IMR-90 (cell line): Measurements from ENCODE around the gene RSAD1. TPM values are rescaled to one million over a fixed set of nuclear protein-coding genes. Genes with fewer than 3 reads are reported as not detected.

Source experiments
- ATAC-seq: fragments of 200-7000 bp; cut with Tn5 transposase; 2 replicates; pipeline ENCODE4 v1.9.1; 2020; ENCODE audit warnings: low read depth, mild to moderate bottlenecking, moderate library complexity
- BruUV-seq: library from RNA; stranded (reverse); fragments of 400-500 nt; replicated peaks from 2 replicates; lab custom pipeline; 2021; lab: Mats Ljungman, UMichigan
- CTCF ChIA-PET: fragments of 300-600 bp; formaldehyde crosslinking; extraction: SDS; loops from one replicate; lab custom pipeline; 2021; ENCODE audit warnings: antibody characterized with exemption; lab: Yijun Ruan, JAX
- POLR2A ChIA-PET: fragments of 300-600 bp; sonication (Branson Sonifier 250); formaldehyde crosslinking; loops from one replicate; lab custom pipeline; 2022; ENCODE audit warnings: antibody characterized with exemption; ENCODE audit not compliant: unreplicated experiment; lab: Charles Lee
- DNase-seq: peaks from one replicate; pipeline ENCODE4 v3.0.0; 2013
- H2AFZ ChIP-seq: replicated peaks from 2 replicates; pipeline ENCODE3; 2013; ENCODE audit warnings: low read length, mild to moderate bottlenecking; ENCODE audit not compliant: poor library complexity
- H2AK5ac ChIP-seq: 2 replicates; pipeline ENCODE4 v1.6.1; 2013; ENCODE audit warnings: low read depth, low read length, inconsistent platforms
- H2AK9ac ChIP-seq: replicated peaks from 2 replicates; pipeline ENCODE3; 2013; ENCODE audit warnings: mild to moderate bottlenecking, low read depth, low read length, moderate library complexity; ENCODE audit not compliant: poor library complexity
- H2BK120ac ChIP-seq: 2 replicates; pipeline ENCODE4 v1.6.1; 2013; ENCODE audit warnings: low read depth, low read length, inconsistent platforms
- H2BK15ac ChIP-seq: 3 replicates; pipeline ENCODE4 v1.6.1; 2013; ENCODE audit warnings: low read depth, low read length, inconsistent platforms
- H2BK20ac ChIP-seq: 2 replicates; pipeline ENCODE4 v1.6.1; 2013; ENCODE audit warnings: low read depth, mild to moderate bottlenecking, inconsistent platforms, low read length, moderate library complexity
- H2BK5ac ChIP-seq: 2 replicates; pipeline ENCODE4 v1.6.1; 2013; ENCODE audit warnings: mild to moderate bottlenecking, low read depth, low read length, inconsistent platforms; ENCODE audit not compliant: poor library complexity, severe bottlenecking
- H3K14ac ChIP-seq: replicated peaks from 2 replicates; pipeline ENCODE4 v1.6.1; 2013; ENCODE audit warnings: low read depth, low read length, inconsistent platforms
- H3K18ac ChIP-seq: 2 replicates; pipeline ENCODE4 v1.6.1; 2013; ENCODE audit warnings: low read depth, low read length, control low read depth
- H3K23ac ChIP-seq: 2 replicates; pipeline ENCODE4 v1.6.1; 2013; ENCODE audit warnings: low read depth, low read length, inconsistent platforms
- H3K27ac ChIP-seq: 2 replicates; pipeline ENCODE4 v1.5.1; 2013; ENCODE audit warnings: mild to moderate bottlenecking, control low read depth, low read length; ENCODE audit not compliant: insufficient read depth
- H3K27me3 ChIP-seq: 2 replicates; pipeline ENCODE4 v1.6.1; 2013; ENCODE audit warnings: low read length; ENCODE audit not compliant: control insufficient read depth, insufficient read depth
- H3K36me3 ChIP-seq: 2 replicates; pipeline ENCODE4 v1.6.1; 2013; ENCODE audit warnings: low read length, mixed read lengths; ENCODE audit not compliant: control insufficient read depth, insufficient read depth
- H3K4ac ChIP-seq: 2 replicates; pipeline ENCODE4 v1.6.1; 2013; ENCODE audit warnings: low read depth, low read length, inconsistent platforms
- H3K4me1 ChIP-seq: 2 replicates; pipeline ENCODE4 v1.6.1; 2013; ENCODE audit warnings: low read length, mixed read lengths; ENCODE audit not compliant: control insufficient read depth, insufficient read depth
- H3K4me2 ChIP-seq: 2 replicates; pipeline ENCODE4 v1.6.1; 2013; ENCODE audit warnings: low read depth, mild to moderate bottlenecking, control low read depth, low read length, moderate library complexity
- H3K4me3 ChIP-seq: 2 replicates; pipeline ENCODE4 v1.5.1; 2013; ENCODE audit warnings: low read depth, mild to moderate bottlenecking, control low read depth, low read length, moderate library complexity; ENCODE audit not compliant: insufficient read depth
- H3K56ac ChIP-seq: 2 replicates; pipeline ENCODE4 v1.6.1; 2013; ENCODE audit warnings: low read length, inconsistent platforms; ENCODE audit not compliant: insufficient read depth; ENCODE audit errors: extremely low read depth
- H3K79me1 ChIP-seq, 2 experiments: 2 replicates each; pipeline ENCODE4 v1.6.1; 2013; ENCODE audit warnings: low read length in 2 of 2, inconsistent platforms in 1 of 2, low read depth in 1 of 2
- H3K9ac ChIP-seq: 2 replicates; pipeline ENCODE4 v1.6.1; 2013; ENCODE audit warnings: low read depth, low read length, control low read depth
- H3K9me1 ChIP-seq: 2 replicates; pipeline ENCODE4 v1.6.1; 2013; ENCODE audit warnings: low read length, inconsistent platforms; ENCODE audit not compliant: insufficient read depth
- H3K9me3 ChIP-seq: 2 replicates; pipeline ENCODE4 v1.6.1; 2013; ENCODE audit warnings: low read length; ENCODE audit not compliant: control insufficient read depth, insufficient read depth
- H4K20me1 ChIP-seq: 2 replicates; pipeline ENCODE4 v1.6.1; 2013; ENCODE audit warnings: low read length, inconsistent platforms; ENCODE audit not compliant: insufficient read depth
- H4K5ac ChIP-seq: 2 replicates; pipeline ENCODE4 v1.6.1; 2013; ENCODE audit warnings: mild to moderate bottlenecking, low read depth, low read length, control low read depth
- H4K8ac ChIP-seq, 2 experiments: 2 replicates each; pipeline ENCODE4 v1.6.1; 2013; ENCODE audit warnings: low read depth in 2 of 2, low read length in 2 of 2, control low read depth in 1 of 2, inconsistent platforms in 1 of 2
- H4K91ac ChIP-seq: 2 replicates; pipeline ENCODE4 v1.6.1; 2013; ENCODE audit warnings: low read depth, low read length, inconsistent platforms; ENCODE audit not compliant: insufficient read depth
- NFE2L2 ChIP-seq: fragments of 150-350 bp; IDR thresholded peaks from 2 replicates; pipeline ENCODE4 v1.6.1; 2016; ENCODE audit warnings: low read depth, mild to moderate bottlenecking, low read length
- WGBS, 2 experiments: methylation state at CpG; one replicate each; pipeline versions ENCODE4 v1.1.5 to v1.1.7; 2013; ENCODE audit warnings: missing lambda C conversion rate in 2 of 2; ENCODE audit not compliant: insufficient read length in 1 of 2; ENCODE audit errors: extremely low coverage in 2 of 2; 5-methylcytosine and 5-hydroxymethylcytosine counted together
- dilution Hi-C: fragments of 300-500 bp; cut with HindIII; formaldehyde crosslinking; loops from one replicate; pipeline ENCODE4 v1.14.3; 2018; ENCODE audit warnings: low sequenced_read_pairs; ENCODE audit not compliant: unreplicated experiment
- in situ Hi-C: fragments of 300-500 bp; cut with MboI; formaldehyde crosslinking; loops from 3 replicates; pipeline ENCODE4 v1.14.3; 2019; ENCODE audit warnings: low sequenced_read_pairs, inconsistent platforms, mixed read lengths
- intact Hi-C: fragments of 100-400 bp; cut with micrococcal nuclease; formaldehyde crosslinking; loops from 2 replicates; pipeline ENCODE4 v1.10.0; 2022
- polyA plus RNA-seq, 3 experiments: library from polyadenylated mRNA; depleted of rRNA; stranded (reverse); fragments of >200 nt; gene quantifications; 2 replicates each; pipeline ENCODE4 v1.2.3, GENCODE V29; 2012; ENCODE audit warnings: low replicate concordance in 1 of 3
- total RNA-seq: library from RNA; depleted of rRNA; stranded (reverse); fragments of >200 nt; gene quantifications from 2 replicates; pipeline ENCODE4 v1.2.3, GENCODE V29; 2012

The RSAD1 gene
- total and polyA plus RNA-seq, 2 of the 4 experiments (the other 2 are of a cell fraction): 10.8 to 19.2 TPM

DNA sequence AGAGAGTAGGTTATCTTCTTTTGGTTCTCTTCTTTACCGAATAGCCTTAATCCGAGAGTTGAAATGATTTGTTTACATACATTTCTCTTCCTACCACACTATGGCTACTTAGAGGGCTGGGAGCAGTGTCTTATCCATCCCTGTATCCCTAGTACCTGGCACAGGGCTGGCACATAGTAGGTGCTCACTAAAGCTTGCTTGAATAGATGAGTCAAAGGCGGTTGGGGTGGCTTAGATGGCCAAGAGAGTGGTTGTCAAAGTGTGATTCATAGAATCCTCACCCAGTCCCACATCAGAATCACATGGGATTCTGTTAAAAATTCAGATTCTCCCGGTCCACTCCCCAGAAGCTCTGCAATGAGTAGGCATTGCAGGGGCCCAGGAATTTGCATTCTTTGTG lies 21.0 kb upstream of the RSAD1 start:
- Histone ChIP-seq H3K4me3 (no peak overlapping the region), H2AFZ (no peak overlapping the region), H4K91ac (no peak overlapping the region), H3K4me1 (no peaks in the 10 kb centered on the region), H3K4me2 (no peak overlapping the region), H2AK9ac (no peak overlapping the region), H3K4ac (no peak overlapping the region), H3K9ac (no peak overlapping the region), H4K8ac (no peak overlapping the region), H3K56ac (no peak overlapping the region), H2BK20ac (no peak overlapping the region), H2AK5ac (no peak overlapping the region), H2BK15ac (no peak overlapping the region), H2BK120ac (no peak overlapping the region), H3K79me1 (peaks cover 0 to 3% of the 10 kb centered on the region in 2 experiments; a peak in 1 of 4 replicates), H3K14ac (no peak overlapping the region), H3K9me1 (0 out of 2 replicates have a peak, but pooled peaks cover 6% of the 10 kb centered on the region), H2BK5ac (no peak overlapping the region), H3K27me3 (no peaks in the 10 kb centered on the region), H3K18ac (no peak overlapping the region), H3K23ac (no peak overlapping the region), H3K9me3 (no peaks in the 10 kb centered on the region), H4K5ac (no peak overlapping the region), H3K36me3 (peaks cover 3% of the 10 kb centered on the region; the same call in 1 of the 2 replicates), H4K20me1 (peaks cover 4% of the 10 kb centered on the region; the same call in 1 of the 2 replicates), H3K27ac (no peak overlapping the region)
- in situ Hi-C loops (no loop called here), dilution Hi-C loops (no loop called here), intact Hi-C loops (no loop called here)
- DNase-seq (no peak), ATAC-seq (no peak)
- no CpG with 5 or more reads among the region's 4 CpGs for WGBS, 2 experiments
- no peak for TF ChIP-seq NFE2L2
- CTCF ChIA-PET: interaction anchor here (1.0 to 1.4 kb wide), 2 partner anchors 61 to 96 kb away, joined by 3 to 4 read pairs; partner anchors contain the start of gene LRRC59
- POLR2A ChIA-PET: interaction anchor here (0.6 kb wide), 1 partner anchor 327 kb away, joined by 3 read pairs; no protein-coding TSS in a partner anchor
- no TSS peak for BruUV-seq
